Superior temporal gyrus (tissue), 1 donor: ENCODE measurements around the gene CDKN1B.

Experiments
- DNase-seq: peaks from one replicate; pipeline ENCODE4 v3.0.0-alpha.2; 2016; ENCODE audit errors: extremely low spot score

CDKN1B gene

GRCh38 chr12:12716793-12717585 lies at the start of gene CDKN1B:
TSS of gene CDKN1B (plus strand) at chr12:12717368. CDS start at chr12:12717840, 472 bp downstream.
- DNase-seq: peak; percentile 93

GRCh38 chr12:12668005-12668404 lies 49.2 kb upstream of the CDKN1B start:
- DNase-seq: no peak

GRCh38 chr12:12669020-12669419 lies 48.1 kb upstream of the CDKN1B start:
- DNase-seq: no peak

DNA sequence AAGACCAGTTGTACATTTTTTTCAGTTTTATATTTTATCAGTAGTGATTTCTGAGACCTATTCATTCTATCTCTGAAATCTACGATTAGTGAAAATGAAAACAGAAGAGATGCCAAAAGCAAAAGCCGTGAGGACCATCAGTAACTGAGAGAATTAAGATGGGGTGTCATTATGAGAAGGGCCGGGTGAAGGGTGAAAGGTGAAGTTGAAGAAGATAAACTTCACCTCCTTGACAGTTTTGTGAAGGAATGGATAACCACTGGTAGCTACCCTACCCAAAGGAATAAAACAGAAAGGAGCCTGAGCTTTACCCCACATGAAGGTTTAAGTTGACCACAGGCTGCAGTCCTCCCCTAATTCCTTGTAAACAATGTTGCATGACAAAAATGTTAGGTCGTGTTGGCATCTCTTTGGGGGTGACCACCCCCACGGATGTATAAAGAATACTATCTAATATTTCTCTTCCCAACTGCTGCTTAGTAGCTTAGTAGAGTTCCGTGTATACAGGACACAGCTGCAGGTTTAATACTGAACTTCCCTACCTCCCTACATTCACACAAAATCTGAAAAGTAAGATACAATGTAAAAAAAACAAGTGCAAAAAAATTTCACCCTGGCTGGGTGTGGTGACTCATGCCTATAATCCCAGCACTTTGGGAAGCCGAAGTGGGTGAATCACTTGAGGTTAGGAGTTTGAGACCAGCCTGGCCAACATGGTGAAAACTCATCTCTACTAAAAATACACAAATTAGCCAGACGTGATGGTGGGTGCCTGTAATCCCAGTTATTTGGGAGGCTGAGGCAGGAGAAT lies 45.1 kb upstream of the CDKN1B start:
- no peak for DNase-seq

DNA sequence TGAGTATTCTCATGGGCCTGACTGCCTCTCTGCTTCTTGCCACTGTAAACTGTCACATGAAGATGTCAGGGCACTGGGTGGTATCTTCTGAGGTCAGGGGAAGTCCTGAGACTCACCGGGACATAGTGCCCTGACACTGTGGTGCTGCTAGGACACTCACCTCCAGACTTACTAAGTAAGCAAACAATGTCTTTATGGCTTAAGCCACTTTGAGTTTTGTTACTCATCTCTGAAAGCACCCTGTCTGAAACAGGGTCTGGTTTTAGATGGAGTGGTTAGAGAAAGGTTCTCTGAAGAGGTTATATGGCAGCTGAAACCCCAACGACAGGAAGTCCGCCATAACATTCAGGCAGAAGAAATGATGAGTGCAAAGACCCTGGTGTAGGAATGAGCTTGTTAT lies 43.9 kb upstream of the CDKN1B start:
- DNase-seq: no peak

DNA sequence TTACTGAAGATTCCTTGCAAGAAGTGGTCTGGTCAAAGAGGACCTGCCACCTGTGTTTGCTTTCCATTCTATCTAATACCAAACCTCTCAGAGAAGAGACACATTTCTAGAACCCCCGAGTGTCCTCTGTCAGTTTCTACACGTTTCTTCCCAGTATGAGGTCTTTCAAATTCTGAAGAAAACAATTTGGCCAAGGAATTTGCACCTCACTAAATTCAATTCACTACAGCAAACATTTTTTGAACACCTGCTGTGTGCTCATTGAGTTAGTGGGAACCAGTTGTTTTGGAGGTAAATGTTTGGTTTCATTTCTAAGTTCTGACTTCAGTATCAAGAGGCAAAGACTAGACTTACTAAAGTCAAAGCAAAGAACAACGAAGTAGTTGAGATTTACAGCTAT lies 40.6 kb upstream of the CDKN1B start:
- DNase-seq: no peak

DNA sequence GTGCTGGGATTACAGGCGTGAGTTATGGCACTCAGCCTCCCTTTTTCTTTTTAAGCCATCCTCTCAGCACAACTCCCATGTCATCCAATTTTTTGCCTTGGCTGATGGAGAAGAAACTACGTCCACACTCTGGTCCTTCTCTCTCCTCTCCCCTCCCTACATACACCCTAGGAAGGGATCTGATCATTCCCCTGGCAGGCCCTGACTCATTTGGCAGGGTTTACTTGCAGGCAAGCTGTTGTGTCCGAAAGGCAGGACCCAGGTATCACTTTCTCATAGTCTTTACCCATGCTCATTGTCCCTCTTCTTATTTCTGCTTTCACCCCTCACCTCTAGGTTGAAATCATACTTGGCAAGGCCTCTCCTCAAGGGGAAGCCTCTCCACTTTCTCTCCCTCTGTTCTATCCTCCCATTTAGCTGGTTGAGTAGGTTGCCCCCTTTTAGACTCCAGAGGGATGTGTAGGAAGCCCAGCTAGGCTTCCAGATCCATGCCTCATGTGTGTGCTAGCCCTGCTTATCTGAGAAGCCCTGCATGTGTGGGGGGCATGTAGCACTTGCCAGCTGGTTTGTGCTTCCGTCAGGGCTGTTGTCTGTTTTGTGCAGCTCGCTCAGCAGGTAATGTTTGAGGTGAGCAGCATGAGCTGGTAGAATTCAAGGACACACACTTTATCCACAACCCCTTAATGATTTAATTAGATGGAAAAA lies 36.0 kb upstream of the CDKN1B start:
- DNase-seq: no peak

- no peak for DNase-seq
Observed at GRCh38 chr12:12682284-12682683, 34.9 kb upstream of the CDKN1B start.

DNA sequence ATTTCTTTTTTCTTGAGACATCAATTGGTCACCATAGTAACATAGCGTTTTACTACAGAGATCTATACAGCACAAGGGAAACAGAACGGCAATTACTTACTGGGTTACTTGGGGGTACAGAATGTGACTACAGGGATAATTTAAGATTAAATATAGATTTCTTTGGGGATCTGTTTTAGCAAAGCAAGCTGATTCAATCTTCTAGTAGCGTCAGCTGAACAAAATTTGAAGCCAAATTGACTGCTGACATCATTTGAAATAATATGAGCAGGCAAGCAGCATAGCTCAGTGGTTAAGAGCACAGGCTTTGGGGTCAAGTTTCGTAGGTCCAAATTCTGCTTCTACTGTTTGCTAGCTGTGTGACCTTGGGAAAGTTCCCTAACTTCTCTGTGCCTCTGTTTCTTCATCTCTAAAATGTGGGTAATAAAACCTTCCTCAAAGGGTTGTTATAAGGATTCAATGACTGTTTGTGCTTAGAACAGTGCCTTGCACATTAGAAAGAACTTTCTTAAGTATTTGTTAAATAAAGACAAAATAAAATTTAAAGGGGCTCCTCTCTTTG lies 34.0 kb upstream of the CDKN1B start:
- no peak for DNase-seq

- DNase-seq: peak; percentile 59
Observed at GRCh38 chr12:12683725-12684124, 33.4 kb upstream of the CDKN1B start.

DNA sequence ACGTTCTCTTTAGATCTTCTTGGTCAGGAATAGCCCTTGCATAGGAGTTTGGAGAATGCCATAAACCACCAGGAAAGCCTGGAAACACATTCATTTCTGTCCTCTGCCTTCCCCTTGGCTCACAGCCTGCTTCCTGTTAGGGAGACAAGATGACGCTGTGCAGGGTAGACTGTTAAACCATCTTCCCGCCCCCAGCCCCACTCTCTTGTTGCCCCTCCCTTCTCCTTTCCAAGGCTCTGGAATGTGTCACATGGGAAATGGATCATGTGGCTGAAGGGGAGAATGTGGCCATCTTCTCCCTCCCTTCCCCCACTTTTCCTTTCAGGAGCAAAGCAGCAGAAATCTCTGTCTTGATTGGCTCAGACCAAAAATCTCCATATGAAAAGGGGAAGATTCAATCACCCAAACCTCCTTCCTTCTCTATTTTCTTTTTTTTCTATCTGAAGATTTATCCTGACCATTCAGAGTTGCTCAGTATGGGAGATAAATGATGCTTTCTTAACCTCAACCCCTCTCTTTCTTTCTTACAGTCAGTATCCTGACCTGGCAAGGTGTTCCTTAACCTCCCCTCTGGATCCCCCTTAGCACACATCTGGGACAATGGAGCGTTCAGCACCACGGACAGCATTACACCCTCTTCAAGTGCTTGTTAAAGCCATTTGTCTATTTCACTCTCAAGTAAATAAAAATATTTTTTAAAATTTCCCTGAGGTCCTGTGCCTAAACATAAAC lies 32.6 kb upstream of the CDKN1B start:
- peak; percentile 89 for DNase-seq

DNA sequence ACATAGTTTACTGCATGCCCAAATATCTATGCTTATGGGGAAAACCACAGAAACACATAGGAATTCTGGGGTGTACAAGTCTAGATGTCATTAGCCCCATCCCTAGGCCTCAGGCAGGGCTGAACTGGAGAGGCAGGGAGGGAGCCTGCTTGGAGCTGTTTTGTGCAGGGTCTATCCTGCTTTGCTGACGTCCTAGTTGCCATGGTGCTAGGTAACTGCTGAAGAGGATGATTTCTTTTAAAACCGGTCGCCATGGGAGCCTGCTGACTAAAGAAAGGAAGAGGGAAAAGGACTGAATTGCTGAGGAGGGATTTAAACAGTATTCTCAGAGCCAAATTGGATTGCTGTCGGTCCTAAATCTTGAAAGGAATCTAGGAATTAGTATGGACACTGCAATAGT lies 31.9 kb upstream of the CDKN1B start:
- DNase-seq: peak; percentile 62

- no peak for DNase-seq
Observed at GRCh38 chr12:12686472-12686871, 30.7 kb upstream of the CDKN1B start.

DNA sequence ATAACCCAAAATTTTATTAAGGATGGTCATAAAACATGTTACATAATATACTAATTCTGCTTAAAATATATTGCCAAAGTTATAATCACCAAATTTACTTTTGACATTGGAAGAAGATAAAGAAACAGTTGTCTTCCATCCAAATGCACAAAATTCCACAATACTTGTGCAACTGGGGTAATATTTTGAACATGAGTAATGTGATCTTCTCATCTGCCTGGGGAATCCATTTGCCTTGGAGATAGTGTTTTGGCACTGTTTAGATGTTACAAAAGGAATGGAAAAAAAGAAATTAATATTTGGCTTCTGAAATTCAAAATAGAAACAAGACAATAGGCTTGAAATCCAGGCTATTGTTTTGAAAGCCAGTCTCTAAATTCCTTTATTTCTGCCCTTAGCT lies 30.2 kb upstream of the CDKN1B start:
- DNase-seq: no peak

DNA sequence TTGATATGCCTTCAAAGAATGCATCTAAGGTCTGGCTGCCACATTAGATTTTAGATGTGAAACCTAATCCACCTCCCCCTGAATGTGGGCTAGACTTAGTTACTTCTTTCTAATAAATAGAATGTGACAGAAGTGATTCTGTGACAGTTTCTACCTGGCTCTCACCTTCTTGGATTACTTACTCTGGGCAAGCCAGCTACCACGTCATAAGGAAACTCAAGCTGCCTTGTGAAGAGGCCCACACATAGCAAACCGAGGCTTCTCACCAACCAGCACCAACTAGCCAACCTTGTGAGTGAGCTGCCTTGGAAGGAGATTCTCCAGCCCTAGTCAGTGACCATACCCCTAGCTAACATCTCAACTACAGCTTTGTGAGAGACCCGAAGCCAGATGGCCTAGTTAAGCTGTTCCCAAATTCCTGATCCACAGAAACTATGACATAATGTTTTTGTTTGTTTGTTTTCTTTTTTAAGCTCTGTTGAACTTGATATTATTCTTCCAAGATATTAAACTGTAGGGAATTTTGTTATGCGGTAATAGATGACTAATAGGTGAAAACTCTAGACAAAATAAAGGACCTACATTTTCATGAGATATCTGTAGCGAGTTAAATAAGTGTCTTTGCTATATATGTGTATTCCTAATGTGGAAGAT lies 27.4 kb upstream of the CDKN1B start:
- DNase-seq: no peak

DNA sequence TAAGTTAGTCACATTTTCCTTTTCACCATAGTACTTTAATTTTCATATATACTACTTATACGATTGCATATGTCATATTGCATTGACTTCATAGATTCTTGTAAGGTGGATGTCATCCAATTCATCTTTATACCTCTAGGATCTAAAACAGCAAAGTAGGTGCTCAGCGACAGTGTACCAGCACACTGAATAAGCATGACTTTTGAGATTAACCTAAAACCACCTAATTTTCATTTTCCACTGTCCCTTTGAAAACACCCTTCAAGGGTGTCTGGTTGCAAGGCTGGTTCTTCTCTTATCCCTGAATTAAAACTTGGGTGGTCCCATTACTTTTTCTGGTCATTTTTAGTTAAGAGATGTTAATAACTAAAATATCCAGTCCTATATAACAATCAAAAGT lies 25.6 kb upstream of the CDKN1B start:
- no peak for DNase-seq

GRCh38 chr12:12693111-12693671 lies 24.0 kb upstream of the CDKN1B start:
- DNase-seq: no peak

- DNase-seq: peak; percentile 97
Observed at GRCh38 chr12:12696562-12697383, 20.4 kb upstream of the CDKN1B start.

- no peak for DNase-seq
Observed at GRCh38 chr12:12699345-12699744, 17.8 kb upstream of the CDKN1B start.

DNA sequence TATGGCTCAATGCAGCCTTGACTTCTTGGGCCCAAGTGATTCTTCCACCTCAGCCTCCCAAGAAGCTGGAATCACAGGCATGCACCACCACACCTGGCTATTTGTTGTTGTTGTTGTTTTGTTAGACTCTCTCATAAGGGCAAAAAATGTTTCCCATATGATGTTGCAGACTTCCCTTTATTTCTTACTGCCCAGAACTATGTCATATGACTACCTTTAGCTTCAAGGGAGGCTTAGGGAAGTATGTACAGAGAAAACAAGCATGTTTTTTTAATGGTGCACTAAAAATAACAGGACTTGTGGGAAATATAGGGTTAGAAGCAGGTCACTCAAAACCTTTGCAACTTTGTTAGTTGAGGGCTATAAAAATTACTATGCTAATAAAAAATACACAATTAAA lies 16.9 kb upstream of the CDKN1B start:
- no peak for DNase-seq
